Measurements from ENCODE around the gene RMND5B.

RMND5B gene

DNA sequence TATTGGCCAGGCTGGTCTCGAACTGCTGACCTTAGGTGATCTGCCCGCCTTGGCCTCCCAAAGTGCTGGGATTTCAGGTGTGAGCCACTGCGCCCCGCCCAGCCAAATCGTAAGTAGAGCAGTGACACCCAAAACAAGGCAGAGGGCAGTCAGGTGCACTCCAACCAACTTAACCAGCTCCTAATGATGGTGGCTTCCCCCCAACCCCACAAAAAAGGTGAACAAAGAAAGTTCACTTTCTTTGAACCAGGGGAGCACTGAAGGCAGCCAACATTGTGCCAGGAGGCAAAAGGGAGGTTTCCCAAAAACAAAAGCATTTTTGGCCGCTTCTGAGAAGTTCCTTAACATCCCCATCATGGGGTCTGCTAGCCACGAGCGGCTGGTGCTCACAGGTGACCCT, 46.8 kb downstream of the RMND5B start:
- WGBS: 87% methylated on average over 8 of the region's 8 CpGs
- no peak overlapping the region for H3K9ac ChIP-seq (ENCODE audit: low read depth, low read length)
- H3K4me3 ChIP-seq (ENCODE audit: low read length): no peak overlapping the region
- H3K4me1 ChIP-seq (ENCODE audit: insufficient read depth, low read length): peaks cover 15% of the 10 kb centered on the region
- no peaks in the 10 kb centered on the region for H3K36me3 ChIP-seq (ENCODE audit: insufficient read depth, low read length)
- no peaks in the 10 kb centered on the region for H3K27me3 ChIP-seq (ENCODE audit: insufficient read depth, low read length)
- H3K9me3 ChIP-seq (ENCODE audit: insufficient read depth, low read depth, low read length): no peaks in the 10 kb centered on the region
- H3K27ac ChIP-seq (ENCODE audit: low read depth, low read length): 0 out of 2 replicates have a peak overlapping the region, but pooled peaks have one; percentile 35

DNA sequence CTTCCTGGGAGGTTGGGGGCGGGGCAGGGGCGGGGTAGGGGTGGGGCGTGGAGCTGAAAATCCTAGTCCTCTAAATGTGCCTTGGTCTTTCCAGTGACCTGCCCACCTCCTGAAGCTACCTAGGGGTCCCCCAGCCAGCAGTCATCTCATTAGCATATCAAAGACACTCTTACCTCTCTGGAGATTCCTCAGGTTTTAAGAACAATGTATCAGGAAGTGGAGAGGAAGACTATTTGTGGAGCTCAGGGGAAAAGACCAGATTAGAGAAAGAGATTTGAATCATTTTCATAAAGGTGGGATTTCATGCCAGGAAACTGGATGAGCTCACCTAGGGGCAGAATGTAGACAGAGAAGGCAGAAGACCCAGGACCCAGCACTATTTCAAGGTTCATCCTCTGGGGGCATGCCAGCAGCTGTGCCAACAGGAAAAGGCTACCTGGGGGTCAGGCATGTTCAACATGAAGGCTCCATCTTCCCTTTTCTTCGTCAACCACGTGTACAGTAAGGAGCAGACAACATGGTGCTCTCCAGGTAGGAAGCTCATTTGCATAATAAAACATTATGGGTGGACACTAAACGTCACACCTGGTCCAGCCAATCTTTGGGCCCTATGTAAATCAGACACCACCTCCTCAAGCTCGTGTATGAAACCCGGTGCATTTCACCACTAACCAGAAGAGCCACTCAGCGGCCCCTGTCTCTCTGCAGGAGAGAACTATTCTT, 49.5 kb downstream of the RMND5B start:
- H3K36me3 ChIP-seq (ENCODE audit: insufficient read depth, low read length): no peaks in the 10 kb centered on the region
- no peaks in the 10 kb centered on the region for H3K27me3 ChIP-seq (ENCODE audit: insufficient read depth, low read length)
- H3K27ac ChIP-seq (ENCODE audit: low read depth, low read length): peak overlapping the region; percentile 99
- no peaks in the 10 kb centered on the region for H3K9me3 ChIP-seq (ENCODE audit: insufficient read depth, low read depth, low read length)
- WGBS: 5% methylated on average over 7 of the region's 9 CpGs
- H3K4me3 ChIP-seq (ENCODE audit: low read length): peak overlapping the region; percentile 28
- peaks cover 15% of the 10 kb centered on the region for H3K4me1 ChIP-seq (ENCODE audit: insufficient read depth, low read length)
- H3K9ac ChIP-seq (ENCODE audit: low read depth, low read length): peak overlapping the region; percentile 70

DNA sequence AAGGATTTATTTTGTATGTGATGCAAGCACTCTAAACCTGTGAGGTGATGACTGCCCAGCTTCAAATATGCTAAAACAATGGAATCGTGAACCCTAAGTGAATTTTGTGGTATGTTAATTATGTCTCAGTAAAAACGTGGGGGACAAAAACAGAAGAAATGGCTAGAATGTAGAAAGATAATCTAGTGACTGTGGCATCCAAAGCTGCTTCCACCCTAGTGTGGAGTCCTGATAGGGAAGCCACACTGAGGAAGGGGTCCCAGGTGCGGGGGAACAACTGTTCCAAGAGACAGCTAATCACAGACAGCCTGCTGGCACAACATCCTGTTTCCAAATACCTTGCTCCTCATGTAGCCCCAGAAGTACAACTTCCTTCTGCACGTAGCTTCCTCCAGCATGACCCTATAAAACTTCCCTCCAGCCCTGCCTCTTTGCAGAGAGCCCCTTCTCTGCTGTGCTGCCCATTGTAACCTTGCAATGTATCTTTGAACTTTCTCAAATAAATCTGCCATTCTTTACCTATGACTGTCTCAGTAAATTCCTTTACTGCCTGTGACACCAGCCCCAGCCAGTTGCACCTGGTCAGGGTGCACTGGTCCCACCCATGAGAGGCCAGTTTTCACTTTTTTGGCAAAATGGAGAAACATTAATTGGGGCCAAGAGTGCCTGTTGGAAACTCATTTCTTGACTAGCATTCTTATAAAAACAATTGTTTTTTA, 51.5 kb downstream of the RMND5B start:
- Histone ChIP-seq H3K9me3 (ENCODE audit: insufficient read depth, low read depth, low read length) (no peaks in the 10 kb centered on the region), H3K9ac (ENCODE audit: low read depth, low read length) (no peak overlapping the region), H3K4me3 (ENCODE audit: low read length) (no peak overlapping the region), H3K36me3 (ENCODE audit: insufficient read depth, low read length) (no peaks in the 10 kb centered on the region), H3K4me1 (ENCODE audit: insufficient read depth, low read length) (peaks cover 15% of the 10 kb centered on the region), H3K27ac (ENCODE audit: low read depth, low read length) (0 out of 2 replicates have a peak overlapping the region, but pooled peaks have one; percentile 15), H3K27me3 (ENCODE audit: insufficient read depth, low read length) (no peaks in the 10 kb centered on the region)
- 49% methylated on average over 4 of the region's 4 CpGs for WGBS

DNA sequence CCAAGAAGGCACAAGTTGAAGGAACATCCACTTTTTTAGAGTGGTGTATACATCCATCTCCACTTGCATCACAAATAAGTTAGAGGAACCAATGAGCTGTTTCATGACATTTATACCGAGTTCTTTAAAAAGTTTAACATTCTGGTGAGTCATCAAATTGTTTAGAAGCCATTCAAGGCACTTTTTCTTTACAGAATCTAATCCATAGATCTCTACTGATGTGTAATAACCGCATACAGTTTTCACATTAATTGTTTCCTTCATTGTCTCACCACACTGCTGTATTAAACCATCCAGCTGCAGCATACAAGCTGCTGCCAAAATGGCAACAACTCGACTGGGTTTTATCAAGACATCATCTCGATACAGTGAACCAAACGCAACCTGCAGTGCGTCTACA, 55.6 kb downstream of the RMND5B start:
- WGBS: 96% methylated on average over 6 of the region's 6 CpGs
- no peaks in the 10 kb centered on the region for H3K9me3 ChIP-seq (ENCODE audit: insufficient read depth, low read depth, low read length)
- H3K27ac ChIP-seq (ENCODE audit: low read depth, low read length): no peak overlapping the region
- H3K27me3 ChIP-seq (ENCODE audit: insufficient read depth, low read length): no peaks in the 10 kb centered on the region
- H3K4me1 ChIP-seq (ENCODE audit: insufficient read depth, low read length): peaks cover 3% of the 10 kb centered on the region; the same call in 1 of the 2 replicates
- H3K4me3 ChIP-seq (ENCODE audit: low read length): no peak overlapping the region
- no peak overlapping the region for H3K9ac ChIP-seq (ENCODE audit: low read depth, low read length)
- H3K36me3 ChIP-seq (ENCODE audit: insufficient read depth, low read length): no peaks in the 10 kb centered on the region

DNA sequence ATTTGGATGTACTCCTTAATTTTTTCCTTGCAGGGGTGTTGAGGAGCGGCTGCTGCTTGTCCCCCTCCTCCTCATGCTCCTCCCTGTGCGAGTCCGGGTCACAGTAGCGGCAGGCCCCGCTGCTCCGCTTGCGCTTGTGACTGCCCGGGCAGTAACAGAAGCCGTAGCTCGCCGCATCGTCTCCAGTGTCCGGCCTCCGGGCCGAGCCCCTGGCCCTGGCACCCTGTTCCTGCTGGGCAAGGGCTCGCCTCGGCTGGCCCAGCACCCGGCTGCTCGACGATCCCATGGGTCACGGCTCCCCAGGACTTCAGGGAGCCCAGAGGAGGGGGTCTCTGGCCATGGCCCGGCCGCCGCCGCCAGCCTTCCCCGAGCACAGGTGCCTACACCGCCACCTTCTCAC, 56.2 kb downstream of the RMND5B start, which contains the start of gene GMCL2:
Gene GMCL2, minus strand, starts transcription at position 358 of the 400 bp plus-strand sequence. Its CDS starts 72 bp downstream, at position 286.
- peaks cover 2% of the 10 kb centered on the region; the same call in 1 of the 2 replicates for H3K4me1 ChIP-seq (ENCODE audit: insufficient read depth, low read length)
- no peaks in the 10 kb centered on the region for H3K36me3 ChIP-seq (ENCODE audit: insufficient read depth, low read length)
- H3K27me3 ChIP-seq (ENCODE audit: insufficient read depth, low read length): no peaks in the 10 kb centered on the region
- no peak within 1 kb of the TSS for H3K27ac ChIP-seq (ENCODE audit: low read depth, low read length)
- H3K9me3 ChIP-seq (ENCODE audit: insufficient read depth, low read depth, low read length): no peaks in the 10 kb centered on the region
- 92% methylated on average over 27 of the region's 27 CpGs for WGBS
- no peak within 1 kb of the TSS for H3K9ac ChIP-seq (ENCODE audit: low read depth, low read length)
- no peak within 1 kb of the TSS for H3K4me3 ChIP-seq (ENCODE audit: low read length)

DNA sequence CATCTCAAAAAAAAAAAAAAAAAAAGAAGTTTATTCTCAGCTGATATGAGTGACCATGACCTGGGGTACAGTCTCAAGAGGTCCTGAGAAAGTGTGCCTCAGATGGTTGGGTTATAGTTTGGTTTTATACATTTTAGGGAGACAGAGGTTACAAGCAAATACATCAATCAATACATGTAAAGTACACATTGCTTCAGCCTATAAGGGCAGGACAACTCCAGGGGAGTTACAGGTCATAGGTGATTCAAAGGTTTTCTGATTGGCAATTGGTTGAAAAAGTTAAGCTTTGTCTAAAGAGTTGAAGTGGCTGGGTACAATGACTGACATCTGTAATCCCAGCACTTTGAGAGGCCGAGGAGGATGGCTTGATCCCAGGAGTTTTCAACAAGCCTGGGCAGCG, 58.6 kb downstream of the RMND5B start:
- H3K9ac ChIP-seq (ENCODE audit: low read depth, low read length): no peak overlapping the region
- H3K4me3 ChIP-seq (ENCODE audit: low read length): no peak overlapping the region
- no peaks in the 10 kb centered on the region for H3K27me3 ChIP-seq (ENCODE audit: insufficient read depth, low read length)
- H3K9me3 ChIP-seq (ENCODE audit: insufficient read depth, low read depth, low read length): no peaks in the 10 kb centered on the region
- no peaks in the 10 kb centered on the region for H3K36me3 ChIP-seq (ENCODE audit: insufficient read depth, low read length)
- H3K27ac ChIP-seq (ENCODE audit: low read depth, low read length): no peak overlapping the region
- WGBS: 46% methylated on average over 2 of the region's 2 CpGs
- H3K4me1 ChIP-seq (ENCODE audit: insufficient read depth, low read length): no peaks in the 10 kb centered on the region

DNA sequence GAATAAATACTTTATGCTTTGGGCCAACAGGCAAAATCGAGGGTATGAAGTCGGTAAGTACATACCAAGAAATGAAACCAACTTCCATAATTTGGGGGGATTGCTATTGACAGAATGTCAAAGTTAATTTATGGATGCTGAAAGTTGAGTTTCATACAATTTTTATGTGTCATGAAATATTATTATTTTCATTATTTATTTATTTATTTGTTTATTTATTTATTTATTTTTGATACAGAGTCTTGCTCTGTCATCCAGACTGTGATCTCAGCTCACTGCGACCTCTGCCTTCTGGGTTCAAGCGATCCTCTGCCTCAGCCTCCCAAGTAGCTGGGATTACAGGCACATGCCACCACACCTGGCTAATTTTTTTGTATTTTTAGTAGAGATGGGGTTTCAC, 60.8 kb downstream of the RMND5B start:
- no peaks in the 10 kb centered on the region for H3K9me3 ChIP-seq (ENCODE audit: insufficient read depth, low read depth, low read length)
- no peaks in the 10 kb centered on the region for H3K27me3 ChIP-seq (ENCODE audit: insufficient read depth, low read length)

DNA sequence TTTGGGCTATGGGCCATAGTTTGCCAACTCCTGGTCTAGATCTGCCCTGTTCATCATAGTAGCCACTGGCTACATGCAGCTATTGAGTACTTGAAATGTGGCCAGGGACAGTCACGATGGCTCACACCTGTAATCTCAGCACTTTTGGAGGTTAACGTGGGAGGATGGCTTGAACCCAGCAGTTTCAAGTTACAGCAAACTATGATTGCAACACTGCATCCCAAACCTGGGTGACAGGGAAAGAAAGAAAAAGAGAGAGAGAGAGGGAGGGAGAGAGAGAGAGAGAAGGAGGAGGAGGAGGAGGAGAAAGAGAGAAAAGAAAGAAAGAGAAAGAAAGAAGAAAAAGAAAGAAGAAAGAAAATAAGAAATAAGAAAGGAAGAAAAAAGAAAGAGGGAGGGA, 61.4 kb downstream of the RMND5B start:
- 84% methylated on average over 2 of the region's 2 CpGs for WGBS
- Histone ChIP-seq H3K9me3 (ENCODE audit: insufficient read depth, low read depth, low read length) (no peaks in the 10 kb centered on the region), H3K27me3 (ENCODE audit: insufficient read depth, low read length) (no peaks in the 10 kb centered on the region), H3K4me1 (ENCODE audit: insufficient read depth, low read length) (peaks cover 3% of the 10 kb centered on the region; the same call in 1 of the 2 replicates), H3K27ac (ENCODE audit: low read depth, low read length) (no peak overlapping the region), H3K4me3 (ENCODE audit: low read length) (no peak overlapping the region), H3K9ac (ENCODE audit: low read depth, low read length) (no peak overlapping the region), H3K36me3 (ENCODE audit: insufficient read depth, low read length) (no peaks in the 10 kb centered on the region)

More for the DNA sequence above, 60.8 kb downstream of the RMND5B start:
- Histone ChIP-seq H3K9ac (ENCODE audit: low read depth, low read length) (no peak overlapping the region), H3K4me1 (ENCODE audit: insufficient read depth, low read length) (peaks cover 3% of the 10 kb centered on the region; the same call in 1 of the 2 replicates), H3K27ac (ENCODE audit: low read depth, low read length) (no peak overlapping the region), H3K36me3 (ENCODE audit: insufficient read depth, low read length) (no peaks in the 10 kb centered on the region), H3K4me3 (ENCODE audit: low read length) (no peak overlapping the region)
- 89% methylated on average over 4 of the region's 4 CpGs for WGBS

DNA sequence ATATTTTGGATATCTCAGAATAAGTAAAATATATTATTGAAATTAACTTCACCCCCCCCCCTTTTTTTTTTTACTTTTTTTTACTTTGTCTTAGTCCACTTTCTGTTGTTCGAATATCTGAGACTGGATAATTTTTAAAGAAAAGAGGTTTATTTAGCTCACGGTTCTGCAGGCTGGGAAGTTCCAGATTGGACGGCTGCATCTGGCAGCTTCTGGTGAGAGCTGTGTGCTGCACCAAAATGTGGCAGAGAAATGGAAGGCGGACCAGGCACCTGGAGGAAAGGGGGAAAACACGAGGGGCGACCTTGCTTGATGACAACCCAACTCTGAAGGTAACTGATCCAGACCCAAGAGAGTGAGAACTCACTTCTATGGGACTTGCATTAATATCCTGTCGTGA, 62.0 kb downstream of the RMND5B start:
- no peaks in the 10 kb centered on the region for H3K36me3 ChIP-seq (ENCODE audit: insufficient read depth, low read length)
- no peak overlapping the region for H3K4me3 ChIP-seq (ENCODE audit: low read length)
- no peaks in the 10 kb centered on the region for H3K27me3 ChIP-seq (ENCODE audit: insufficient read depth, low read length)
- WGBS: 90% methylated on average over 7 of the region's 7 CpGs
- no peaks in the 10 kb centered on the region for H3K9me3 ChIP-seq (ENCODE audit: insufficient read depth, low read depth, low read length)
- peaks cover 3% of the 10 kb centered on the region; the same call in 1 of the 2 replicates for H3K4me1 ChIP-seq (ENCODE audit: insufficient read depth, low read length)
- H3K9ac ChIP-seq (ENCODE audit: low read depth, low read length): no peak overlapping the region
- H3K27ac ChIP-seq (ENCODE audit: low read depth, low read length): no peak overlapping the region

DNA sequence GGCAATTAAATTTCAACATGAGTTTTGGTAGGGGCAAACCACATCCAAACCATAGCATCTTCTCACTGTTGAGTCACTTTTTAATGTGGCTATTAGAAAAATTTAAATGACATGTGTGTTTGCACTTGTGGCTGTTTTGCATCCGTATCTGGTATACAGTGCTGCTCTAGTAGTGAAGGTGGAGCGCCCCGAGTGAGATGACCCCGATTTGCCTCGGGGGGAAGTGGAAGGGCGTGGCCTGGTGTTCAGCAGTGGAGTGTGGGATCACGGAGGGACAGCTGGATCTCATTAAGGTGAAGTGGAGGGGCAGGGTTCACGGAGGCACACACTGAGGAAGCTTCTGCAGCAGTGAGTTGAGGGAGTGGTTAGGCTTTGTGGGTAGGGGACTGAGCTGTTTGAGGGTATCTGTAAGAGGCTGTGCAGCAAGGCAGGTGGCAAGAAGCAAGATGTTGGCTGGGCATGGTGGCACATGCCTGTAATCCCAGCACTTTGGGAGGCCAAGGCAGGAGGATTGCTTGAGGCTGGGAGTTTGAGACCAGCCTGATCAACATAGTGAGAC, 62.5 kb downstream of the RMND5B start:
- Histone ChIP-seq H3K36me3 (ENCODE audit: insufficient read depth, low read length) (no peaks in the 10 kb centered on the region), H3K27ac (ENCODE audit: low read depth, low read length) (no peak overlapping the region), H3K4me3 (ENCODE audit: low read length) (no peak overlapping the region), H3K9me3 (ENCODE audit: insufficient read depth, low read depth, low read length) (no peaks in the 10 kb centered on the region), H3K9ac (ENCODE audit: low read depth, low read length) (no peak overlapping the region), H3K27me3 (ENCODE audit: insufficient read depth, low read length) (no peaks in the 10 kb centered on the region), H3K4me1 (ENCODE audit: insufficient read depth, low read length) (peaks cover 3% of the 10 kb centered on the region; the same call in 1 of the 2 replicates)
- WGBS: 92% methylated on average over 8 of the region's 8 CpGs

DNA sequence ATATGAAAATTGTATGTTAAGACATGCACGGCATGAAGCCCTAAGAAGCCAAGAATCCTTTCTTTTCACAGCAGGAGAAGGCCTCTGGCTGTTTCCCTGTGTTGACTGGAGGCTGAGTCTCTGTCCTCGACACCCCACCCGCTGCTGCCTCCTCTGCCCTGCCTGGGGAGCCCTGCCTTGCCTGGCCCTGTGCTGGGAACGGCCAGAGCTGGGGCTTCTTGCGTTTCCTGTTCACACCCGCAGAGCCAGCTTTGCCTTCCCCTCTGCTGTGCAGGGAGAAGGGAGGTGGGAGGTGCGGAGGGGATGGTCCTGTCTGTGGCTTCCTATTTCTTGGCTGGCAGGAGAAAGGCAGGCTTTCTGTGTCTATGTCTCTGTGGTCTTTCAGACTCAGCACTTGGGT, 63.2 kb downstream of the RMND5B start:
- no peaks in the 10 kb centered on the region for H3K36me3 ChIP-seq (ENCODE audit: insufficient read depth, low read length)
- H3K4me1 ChIP-seq (ENCODE audit: insufficient read depth, low read length): peaks cover 3% of the 10 kb centered on the region; the same call in 1 of the 2 replicates
- no peak overlapping the region for H3K27ac ChIP-seq (ENCODE audit: low read depth, low read length)
- no peaks in the 10 kb centered on the region for H3K27me3 ChIP-seq (ENCODE audit: insufficient read depth, low read length)
- WGBS: 61% methylated on average over 7 of the region's 7 CpGs
- no peaks in the 10 kb centered on the region for H3K9me3 ChIP-seq (ENCODE audit: insufficient read depth, low read depth, low read length)
- no peak overlapping the region for H3K4me3 ChIP-seq (ENCODE audit: low read length)
- H3K9ac ChIP-seq (ENCODE audit: low read depth, low read length): no peak overlapping the region

Measured in HUES64 (cell line).